BE2C (cell line): Measurements from ENCODE around the gene VMA21.
A peak's percentile ranks its signal among the peaks of the same experiment; 100 is the strongest.

Source experiments
- DNase-seq: peaks from one replicate; pipeline ENCODE4 v3.0.0-alpha.2; 2020
- H3K27me3 ChIP-seq: fragments of 250-450 bp; sonication (Bioruptor Pico); 2 replicates; pipeline ENCODE4 v1.5.1; 2020; ENCODE audit warnings: mild to moderate bottlenecking
- H3K36me3 ChIP-seq: fragments of 250-450 bp; sonication (Bioruptor Pico); 2 replicates; pipeline ENCODE4 v1.5.1; 2020; ENCODE audit warnings: mild to moderate bottlenecking
- H3K4me1 ChIP-seq: fragments of 250-450 bp; sonication (Bioruptor Pico); 2 replicates; pipeline ENCODE4 v1.5.1; 2020
- H3K4me3 ChIP-seq: 2 replicates; pipeline ENCODE4 v1.5.1; 2011; ENCODE audit warnings: low read depth, low read length
- H3K9me3 ChIP-seq: fragments of 250-450 bp; sonication (Bioruptor Pico); 2 replicates; pipeline ENCODE4 v1.5.1; 2020
- CTCF ChIP-seq: IDR thresholded peaks from 2 replicates; pipeline ENCODE4 v1.5.1; 2012; ENCODE audit warnings: mild to moderate bottlenecking, low read depth, low read length

The VMA21 gene

GRCh38 chrX:151397741-151398070, 700 bp downstream of the VMA21 start:
- no peak for DNase-seq
- Histone ChIP-seq H3K9me3 (no peaks in the 10 kb centered on the region), H3K4me1 (no peaks in the 10 kb centered on the region), H3K27me3 (no peaks in the 10 kb centered on the region), H3K4me3 (peak overlapping the region; percentile 87), H3K36me3 (no peaks in the 10 kb centered on the region)
- TF ChIP-seq CTCF: no peak

- no peak for TF ChIP-seq CTCF
- no peaks in the 10 kb centered on the region for H3K27me3 ChIP-seq
- H3K36me3 ChIP-seq: no peaks in the 10 kb centered on the region
- no peaks in the 10 kb centered on the region for H3K9me3 ChIP-seq
- no peak for DNase-seq
- H3K4me1 ChIP-seq: no peaks in the 10 kb centered on the region
- peak overlapping the region; percentile 87 for H3K4me3 ChIP-seq
These were observed 1.3 kb downstream of the VMA21 start for GRCh38 chrX:151398346-151398745.

GRCh38 chrX:151402719-151403390, 5.8 kb downstream of the VMA21 start:
- DNase-seq: peak; percentile 53
- no peaks in the 10 kb centered on the region for H3K9me3 ChIP-seq
- peak; percentile 33; the same call in 1 of the 2 replicates for TF ChIP-seq CTCF
- H3K4me1 ChIP-seq: no peaks in the 10 kb centered on the region
- H3K4me3 ChIP-seq: no peak overlapping the region
- peaks cover 4% of the 10 kb centered on the region; the same call in 1 of the 2 replicates for H3K36me3 ChIP-seq
- H3K27me3 ChIP-seq: no peaks in the 10 kb centered on the region

- TF ChIP-seq CTCF: no peak
- H3K36me3 ChIP-seq: no peaks in the 10 kb centered on the region
- H3K4me1 ChIP-seq: no peaks in the 10 kb centered on the region
- DNase-seq: no peak
- H3K9me3 ChIP-seq: no peaks in the 10 kb centered on the region
- H3K4me3 ChIP-seq: no peak overlapping the region
- H3K27me3 ChIP-seq: no peaks in the 10 kb centered on the region
These were observed 19.6 kb downstream of the VMA21 start for GRCh38 chrX:151416579-151416978.

GRCh38 chrX:151419782-151420181, 22.8 kb downstream of the VMA21 start:
- TF ChIP-seq CTCF: no peak
- Histone ChIP-seq H3K36me3 (no peaks in the 10 kb centered on the region), H3K9me3 (no peaks in the 10 kb centered on the region), H3K27me3 (no peaks in the 10 kb centered on the region), H3K4me1 (no peaks in the 10 kb centered on the region), H3K4me3 (no peak overlapping the region)
- DNase-seq: no peak

- H3K27me3 ChIP-seq: no peaks in the 10 kb centered on the region
- TF ChIP-seq CTCF: no peak
- no peak overlapping the region for H3K4me3 ChIP-seq
- no peaks in the 10 kb centered on the region for H3K9me3 ChIP-seq
- no peak for DNase-seq
- no peaks in the 10 kb centered on the region for H3K36me3 ChIP-seq
- no peaks in the 10 kb centered on the region for H3K4me1 ChIP-seq
These were observed 27.5 kb downstream of the VMA21 start for GRCh38 chrX:151424505-151424904.
